Hepatocyte (in vitro differentiated cells): ENCODE data around the gene ACSS2.

Experiments
- EZH2 ChIP-seq: fragments of 200-600 bp; sonication (generic); IDR thresholded peaks from 2 replicates; pipeline ENCODE4 v1.6.1; 2016; ENCODE audit warnings: antibody characterized with exemption, mild to moderate bottlenecking, borderline replicate concordance
- EZH2phosphoT487 ChIP-seq: fragments of 200-600 bp; sonication (generic); IDR thresholded peaks from one replicate; pipeline ENCODE4 v1.6.1; 2018; ENCODE audit warnings: antibody characterized with exemption, mild to moderate bottlenecking, low read depth, moderate library complexity; ENCODE audit not compliant: unreplicated experiment, severe bottlenecking
- TF ChIP-seq, protein P1 (sequence below): fragments of 200-600 bp; sonication (generic); IDR thresholded peaks from 2 replicates; pipeline ENCODE4 v1.5.1; 2016; ENCODE audit warnings: antibody characterized with exemption, mild to moderate bottlenecking; ENCODE audit not compliant: poor library complexity

DNA sequence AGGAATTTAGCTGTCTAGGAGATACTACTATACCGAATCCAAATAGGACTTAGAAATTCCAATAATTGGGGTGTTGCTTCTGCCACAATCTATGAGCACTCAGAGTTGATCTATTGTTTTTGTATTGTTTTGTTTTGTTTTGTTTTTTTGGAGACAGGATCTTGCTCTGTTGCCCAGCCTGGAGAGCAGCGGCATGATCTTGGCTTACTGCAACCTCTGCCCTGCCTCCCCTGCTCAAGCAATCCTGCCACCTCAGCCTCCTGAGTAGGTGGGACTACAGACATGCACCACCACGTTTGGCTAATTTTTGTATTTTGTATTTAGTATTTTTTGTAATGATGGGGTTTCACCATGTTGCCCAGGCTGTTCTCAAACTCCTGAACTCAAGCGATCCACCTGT, 7.4 kb downstream of the ACSS2 start:
- TF ChIP-seq, protein P1, sequence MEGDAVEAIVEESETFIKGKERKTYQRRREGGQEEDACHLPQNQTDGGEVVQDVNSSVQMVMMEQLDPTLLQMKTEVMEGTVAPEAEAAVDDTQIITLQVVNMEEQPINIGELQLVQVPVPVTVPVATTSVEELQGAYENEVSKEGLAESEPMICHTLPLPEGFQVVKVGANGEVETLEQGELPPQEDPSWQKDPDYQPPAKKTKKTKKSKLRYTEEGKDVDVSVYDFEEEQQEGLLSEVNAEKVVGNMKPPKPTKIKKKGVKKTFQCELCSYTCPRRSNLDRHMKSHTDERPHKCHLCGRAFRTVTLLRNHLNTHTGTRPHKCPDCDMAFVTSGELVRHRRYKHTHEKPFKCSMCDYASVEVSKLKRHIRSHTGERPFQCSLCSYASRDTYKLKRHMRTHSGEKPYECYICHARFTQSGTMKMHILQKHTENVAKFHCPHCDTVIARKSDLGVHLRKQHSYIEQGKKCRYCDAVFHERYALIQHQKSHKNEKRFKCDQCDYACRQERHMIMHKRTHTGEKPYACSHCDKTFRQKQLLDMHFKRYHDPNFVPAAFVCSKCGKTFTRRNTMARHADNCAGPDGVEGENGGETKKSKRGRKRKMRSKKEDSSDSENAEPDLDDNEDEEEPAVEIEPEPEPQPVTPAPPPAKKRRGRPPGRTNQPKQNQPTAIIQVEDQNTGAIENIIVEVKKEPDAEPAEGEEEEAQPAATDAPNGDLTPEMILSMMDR: no peak
- TF ChIP-seq EZH2: no peak
- no peak for TF ChIP-seq EZH2phosphoT487
